HTR-8/SVneo (cell line): Measurements from ENCODE around the gene RHOT2.

Experiments used
- DNase-seq: peaks from one replicate; pipeline ENCODE4 v3.0.0; 2011; ENCODE audit warnings: low spot score, mixed read lengths; ENCODE audit not compliant: insufficient read length
- FAIRE-seq: peaks from 2 replicates; lab custom pipeline; 2011; peaks lifted over from hg19 to GRCh38; lab: Jason Lieb, UNC

The RHOT2 gene

GRCh38 chr16:721765-722540 lies 54.0 kb downstream of the RHOT2 start:
- no peak for FAIRE-seq
- DNase-seq: no peak

DNA sequence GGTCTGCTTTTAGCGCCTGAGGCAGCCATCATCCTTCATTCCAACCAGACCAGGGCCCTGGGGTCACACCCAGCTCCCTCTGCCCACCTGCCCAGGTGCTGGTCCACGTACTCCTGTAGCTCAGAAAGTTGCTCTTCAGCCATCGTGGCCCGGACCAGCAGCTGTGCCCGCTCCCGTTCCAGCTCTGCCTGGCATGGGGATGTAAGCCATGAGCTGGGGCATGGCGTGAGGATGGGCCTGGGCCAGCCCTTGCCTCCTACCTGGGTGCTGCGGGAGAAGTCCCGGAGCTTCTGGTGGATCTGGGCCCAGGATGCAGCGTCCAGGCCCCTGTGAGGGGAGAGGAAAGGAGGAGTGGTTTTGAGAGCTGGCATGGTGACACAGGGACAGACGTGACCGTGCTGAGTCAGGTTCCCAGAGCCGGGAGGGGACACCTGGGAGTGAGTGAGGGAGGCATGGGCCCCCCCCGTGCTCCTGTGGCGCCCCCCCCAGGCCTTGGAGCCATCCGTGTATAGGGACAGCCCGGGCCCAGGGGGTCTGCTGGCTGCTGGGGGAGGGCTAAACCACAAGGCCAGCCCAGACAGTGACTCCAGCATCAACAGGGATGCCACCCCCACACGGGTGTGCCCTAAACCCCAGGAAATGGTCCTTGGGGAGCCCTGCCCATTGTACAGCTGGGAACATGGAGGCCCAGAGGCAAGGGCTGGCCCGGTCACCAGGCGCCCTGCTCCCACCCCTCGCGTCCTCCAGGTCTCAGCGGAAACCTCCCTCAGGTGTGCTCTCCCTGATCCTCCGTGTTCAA lies 55.1 kb downstream of the RHOT2 start:
- FAIRE-seq (no peak), DNase-seq (no peak)

GRCh38 chr16:723695-724094 lies 55.8 kb downstream of the RHOT2 start:
- DNase-seq (no peak), FAIRE-seq (no peak)
